NCI-H146 treated with DMSO at 0.1 percent for 48 hours (cell line): ENCODE measurements around the gene WDR64.
A peak's percentile ranks its signal among the peaks of the same experiment; 100 is the strongest.

ENCODE experiments used
- DNase-seq: peaks from one replicate; lab custom pipeline; 2025; ENCODE audit not compliant: unreplicated experiment; lab: John Stamatoyannopoulos, UW

Gene WDR64

GRCh38 chr1:241834733-241835377 is 182.8 kb downstream of the WDR64 start:
- DNase-seq, result peak; percentile 49

GRCh38 chr1:241836941-241837340 is 184.9 kb downstream of the WDR64 start:
- no peak for DNase-seq

- no peak for DNase-seq
Observed at GRCh38 chr1:241837416-241837815, 185.3 kb downstream of the WDR64 start.

GRCh38 chr1:241837901-241838300 is 185.8 kb downstream of the WDR64 start:
- no peak for DNase-seq

- no peak for DNase-seq
Observed at GRCh38 chr1:241838897-241839296, 186.8 kb downstream of the WDR64 start.

GRCh38 chr1:241839369-241839979 is 187.4 kb downstream of the WDR64 start:
- no peak for DNase-seq

GRCh38 chr1:241840164-241840563 is 188.1 kb downstream of the WDR64 start:
- no peak for DNase-seq

GRCh38 chr1:241841691-241842090 is 189.6 kb downstream of the WDR64 start:
- no peak for DNase-seq

- no peak for DNase-seq
Observed at GRCh38 chr1:241842565-241842964, 190.5 kb downstream of the WDR64 start.

GRCh38 chr1:241844593-241844992 is 192.5 kb downstream of the WDR64 start:
- DNase-seq, result peak; percentile 87

- no peak for DNase-seq
Observed at GRCh38 chr1:241846375-241846774, 194.3 kb downstream of the WDR64 start.

- no peak for DNase-seq
Observed at GRCh38 chr1:241846862-241847539, 194.9 kb downstream of the WDR64 start.

- no peak for DNase-seq
Observed at GRCh38 chr1:241847540-241847795, 195.4 kb downstream of the WDR64 start.

GRCh38 chr1:241847796-241848685 is 196.0 kb downstream of the WDR64 start, which contains the start of gene EXO1:
Gene EXO1 (plus strand): TSS chr1:241848204. CDS start chr1:241850426, 2,222 bp downstream.
- DNase-seq, result peak; percentile 87

GRCh38 chr1:241848686-241849344 is 196.7 kb downstream of the WDR64 start:
- DNase-seq, result no peak

GRCh38 chr1:241849345-241849695 is 197.2 kb downstream of the WDR64 start:
- DNase-seq, result no peak
